KG1 (cell line): ENCODE data around the gene AKR1C2.
"Not testable (repeated sequence)": the region's sequence is repeated elsewhere in the genome, so short reads cannot be mapped to it uniquely, and the experiment has no call there.

ENCODE experiments used
- DNase-seq: peaks from one replicate; lab custom pipeline; 2025; lab: John Stamatoyannopoulos, UW

The AKR1C2 gene

GRCh38 chr10:5023177-5023805 is 19.6 kb upstream of the AKR1C2 start:
- DNase-seq: no peak

DNA sequence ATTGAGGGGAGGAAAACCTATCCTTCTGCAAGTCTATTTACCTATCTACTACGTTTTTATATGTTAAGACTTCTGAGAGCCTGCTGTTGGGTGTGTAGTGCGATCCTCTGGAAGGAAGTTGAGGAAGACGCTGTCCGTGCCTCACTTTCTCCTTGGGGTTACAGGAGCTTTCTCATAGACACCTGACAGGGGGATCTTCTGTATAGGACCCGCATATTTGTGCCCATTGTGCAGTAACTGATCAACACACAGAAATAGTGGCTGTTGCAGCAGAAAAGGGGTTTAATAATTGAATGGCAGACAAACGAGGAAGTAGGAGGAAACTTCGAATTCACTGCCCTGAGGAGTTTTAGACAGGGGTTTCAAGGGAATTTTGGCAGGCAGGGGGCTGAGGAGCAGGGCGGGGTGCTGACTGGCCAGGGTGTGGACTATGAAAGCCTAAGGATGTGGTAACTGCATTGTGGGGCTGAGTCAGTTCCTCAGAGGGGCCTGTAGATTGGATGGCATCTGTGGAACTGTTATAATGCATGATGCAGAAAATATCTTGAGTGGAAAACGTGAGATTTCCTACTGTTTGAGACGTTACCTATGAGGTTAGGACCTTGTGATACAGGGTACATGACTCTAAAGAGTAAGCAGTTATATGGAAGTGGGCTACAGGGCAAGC is 18.1 kb upstream of the AKR1C2 start:
- DNase-seq: not testable (repeated sequence)

- DNase-seq: not testable (repeated sequence)
Measured at GRCh38 chr10:5019770-5020612, 16.3 kb upstream of the AKR1C2 start.

DNA sequence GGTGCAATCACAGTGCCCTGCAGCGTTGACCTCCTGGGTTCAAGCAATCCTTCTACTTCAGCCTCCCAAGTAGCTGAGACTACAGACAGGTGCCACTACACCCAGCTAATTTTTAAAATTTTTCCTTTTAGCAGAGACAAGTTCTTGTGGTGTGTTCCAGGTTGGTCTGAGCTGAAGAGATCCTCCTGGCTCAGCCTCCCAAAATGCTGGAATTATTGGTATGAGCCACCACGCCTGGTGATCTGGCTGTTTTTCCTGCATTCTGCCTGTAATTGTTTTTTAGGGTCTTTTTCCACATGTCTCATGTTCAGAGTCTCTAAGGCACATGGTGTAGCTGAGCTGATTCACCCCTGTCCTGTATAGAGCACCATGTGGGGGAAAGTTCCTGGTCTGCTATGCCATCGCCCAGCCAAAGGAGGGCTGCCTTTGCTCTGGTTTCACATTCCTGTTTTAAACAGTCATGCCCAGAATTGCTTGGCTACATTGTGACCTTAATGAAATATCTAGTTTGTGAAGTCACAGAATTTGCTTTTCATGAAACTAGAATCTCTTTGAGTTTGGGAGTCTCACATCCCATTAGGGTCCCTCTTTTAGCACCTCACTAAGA is 15.1 kb upstream of the AKR1C2 start:
- not testable (repeated sequence) for DNase-seq

- DNase-seq: no peak
Measured at GRCh38 chr10:5018134-5018533, 14.5 kb upstream of the AKR1C2 start.

DNA sequence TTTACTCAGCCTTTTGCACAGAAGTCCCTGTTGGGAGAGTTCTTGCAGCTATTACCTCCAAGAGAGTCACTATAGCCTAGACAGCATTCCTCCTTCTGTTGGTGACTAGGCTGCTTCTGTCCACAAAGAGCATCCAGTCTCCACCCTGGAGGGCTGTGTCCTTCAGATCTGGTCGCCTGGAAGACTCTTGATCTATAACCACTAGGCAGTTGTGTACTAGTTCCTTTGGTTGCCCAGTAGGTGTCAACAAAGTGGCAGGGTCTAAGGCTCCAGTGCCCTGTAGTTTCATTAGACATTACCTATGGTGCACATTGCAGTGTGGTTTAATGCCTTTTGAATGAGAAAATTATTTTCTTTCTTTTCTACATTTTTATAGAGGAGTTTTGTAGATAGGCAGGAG is 11.3 kb upstream of the AKR1C2 start:
- no peak for DNase-seq

GRCh38 chr10:5014200-5014910 is 10.7 kb upstream of the AKR1C2 start:
- DNase-seq: not testable (repeated sequence)

- no peak for DNase-seq
Measured at GRCh38 chr10:5013385-5013784, 9.7 kb upstream of the AKR1C2 start.

DNA sequence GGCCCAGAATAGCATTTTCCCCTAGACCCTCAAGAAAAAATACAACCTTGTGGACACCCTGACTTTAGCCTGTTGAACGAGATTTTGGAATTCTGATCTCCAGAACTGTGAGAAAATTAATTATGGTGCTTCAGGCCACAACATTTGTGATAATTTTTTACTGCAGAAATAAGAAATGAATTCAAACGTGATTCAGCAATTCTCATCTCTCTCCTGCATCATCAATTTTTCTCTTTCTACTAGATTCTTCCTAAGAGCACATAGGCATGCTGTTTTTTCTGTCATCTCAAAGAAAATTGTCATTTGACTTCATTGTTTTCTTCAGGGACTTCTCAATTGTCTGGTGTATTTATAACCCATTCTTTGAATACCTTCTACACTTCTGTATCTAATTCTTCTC is 8.9 kb upstream of the AKR1C2 start:
- DNase-seq: no peak

DNA sequence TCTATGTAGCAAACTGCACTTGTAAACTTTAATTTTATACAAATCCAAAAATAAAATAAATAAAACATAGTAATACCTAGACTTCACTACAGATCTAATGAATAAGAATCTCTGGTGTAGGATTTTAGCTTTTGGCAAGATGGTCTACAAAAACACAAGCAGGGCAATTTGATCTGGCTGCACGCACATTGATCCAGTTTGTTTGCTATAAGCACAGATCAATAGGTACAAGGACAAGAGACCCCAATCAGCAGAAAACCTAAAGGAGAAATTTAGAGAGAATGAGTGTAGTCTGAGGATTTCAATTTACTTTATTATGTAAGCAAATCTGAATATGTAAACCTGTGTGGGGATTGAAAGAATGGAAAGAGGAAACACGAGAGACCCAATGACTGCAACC is 7.7 kb upstream of the AKR1C2 start:
- DNase-seq: not testable (repeated sequence)

GRCh38 chr10:5010043-5010442 is 6.4 kb upstream of the AKR1C2 start:
- not testable (repeated sequence) for DNase-seq

DNA sequence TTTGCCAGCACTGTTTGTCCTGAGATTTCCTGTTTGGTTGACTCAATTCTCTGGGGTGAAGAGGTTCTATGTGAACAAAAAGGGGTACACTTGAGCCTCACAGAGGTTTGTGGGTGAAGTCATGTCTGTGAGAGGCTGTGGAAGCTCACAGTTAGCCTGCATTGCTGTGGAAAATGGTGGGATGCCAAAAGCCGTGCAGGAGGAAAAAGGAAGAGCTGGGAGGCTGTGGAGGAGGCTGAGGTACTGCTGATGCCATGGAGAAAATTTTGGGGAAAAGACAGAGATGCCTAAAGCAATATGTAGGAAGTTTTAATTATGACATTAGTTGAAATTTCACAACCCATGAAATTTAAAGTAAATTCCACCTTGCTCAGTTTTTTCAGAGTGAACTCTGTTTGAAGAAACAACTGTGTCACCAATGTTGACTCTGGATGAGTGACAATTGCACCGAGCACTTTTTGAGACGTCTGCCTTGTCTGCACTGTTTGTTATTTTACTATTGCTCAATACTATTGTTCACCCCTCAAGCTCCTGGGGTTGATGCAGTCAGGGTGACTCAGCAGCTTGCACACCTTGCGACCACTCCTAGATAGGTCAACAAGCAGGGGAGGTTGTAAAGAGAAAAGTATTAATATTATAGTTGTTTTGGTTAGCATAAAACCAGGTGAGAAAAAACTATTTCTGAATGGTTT is 5.3 kb upstream of the AKR1C2 start:
- DNase-seq: not testable (repeated sequence)

DNA sequence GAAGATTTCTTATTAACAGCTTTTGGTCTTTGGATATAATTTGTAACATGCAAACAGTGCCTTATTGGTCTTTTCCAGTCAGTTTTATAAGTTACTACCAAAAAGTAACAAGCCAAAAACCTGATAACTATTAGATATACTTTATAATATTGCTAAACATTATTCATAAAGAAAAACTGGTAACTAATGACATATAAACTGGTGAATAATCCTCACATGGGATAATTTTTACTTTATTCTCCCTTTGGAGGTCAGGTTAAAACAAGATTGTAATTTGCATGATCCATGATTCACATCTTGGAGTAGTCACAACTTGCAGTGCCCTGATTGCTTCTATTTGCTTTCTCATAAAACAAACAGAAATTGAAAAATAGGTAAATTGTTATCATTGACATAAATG is 844 bp upstream of the AKR1C2 start:
- not testable (repeated sequence) for DNase-seq

GRCh38 chr10:5004030-5004385 is 351 bp upstream of the AKR1C2 start:
- not testable (repeated sequence) for DNase-seq

DNA sequence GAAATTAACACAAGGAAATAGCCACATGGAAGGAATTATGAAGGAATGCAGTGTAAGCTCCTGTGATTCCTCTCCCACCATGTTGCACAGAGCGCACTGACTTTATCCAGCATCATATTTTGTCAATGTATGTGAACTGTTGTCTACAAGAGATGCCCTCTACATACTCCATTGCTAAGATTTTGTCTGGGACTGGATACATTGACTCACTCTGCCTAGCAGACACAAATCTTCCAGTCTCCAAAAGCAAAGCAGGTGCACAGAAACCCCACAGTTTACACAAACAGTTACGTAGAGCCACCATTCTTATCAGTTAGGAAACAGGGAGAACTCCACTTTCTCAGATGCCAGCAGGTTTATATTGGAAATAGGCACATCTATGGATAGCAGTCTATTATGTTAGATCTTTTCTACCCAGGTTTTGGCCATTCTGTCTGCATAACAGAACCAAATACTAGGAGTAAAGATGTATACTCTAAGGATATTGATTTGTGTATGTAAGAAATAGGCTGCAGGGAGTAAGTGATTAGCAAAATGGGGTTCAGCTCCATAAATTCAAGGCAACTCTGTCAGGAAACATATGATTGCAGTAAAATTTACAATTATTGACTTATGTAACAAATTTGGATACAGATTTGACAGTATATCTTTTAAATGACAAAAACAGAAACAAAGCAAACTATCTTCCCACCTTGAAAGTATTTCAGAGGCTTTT is 1.5 kb downstream of the AKR1C2 start:
- DNase-seq: no peak

- no peak for DNase-seq
Measured at GRCh38 chr10:4998671-4999070, 5.0 kb downstream of the AKR1C2 start.

DNA sequence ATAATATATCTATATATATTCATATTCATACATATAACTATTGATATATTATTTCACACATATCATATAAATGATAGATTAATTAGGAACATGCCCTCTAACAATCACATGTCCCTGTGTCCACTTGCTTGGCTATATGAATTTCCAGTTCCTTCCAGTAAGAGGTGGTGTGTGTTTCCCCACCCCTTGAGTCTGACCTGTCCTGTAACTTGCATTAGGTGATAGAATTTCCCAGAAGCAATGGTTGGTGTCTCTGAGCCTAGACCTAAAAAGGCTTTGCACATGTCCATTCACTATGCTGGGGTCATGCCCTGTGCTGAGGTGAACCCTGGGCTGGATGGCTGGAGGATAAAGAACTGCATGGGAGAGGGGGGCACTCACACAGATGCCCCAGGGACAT is 9.4 kb downstream of the AKR1C2 start:
- not testable (repeated sequence) for DNase-seq

- not testable (repeated sequence) for DNase-seq
Measured at GRCh38 chr10:4992564-4992963, 11.1 kb downstream of the AKR1C2 start.

GRCh38 chr10:4991463-4991862 is 12.2 kb downstream of the AKR1C2 start:
- not testable (repeated sequence) for DNase-seq

DNA sequence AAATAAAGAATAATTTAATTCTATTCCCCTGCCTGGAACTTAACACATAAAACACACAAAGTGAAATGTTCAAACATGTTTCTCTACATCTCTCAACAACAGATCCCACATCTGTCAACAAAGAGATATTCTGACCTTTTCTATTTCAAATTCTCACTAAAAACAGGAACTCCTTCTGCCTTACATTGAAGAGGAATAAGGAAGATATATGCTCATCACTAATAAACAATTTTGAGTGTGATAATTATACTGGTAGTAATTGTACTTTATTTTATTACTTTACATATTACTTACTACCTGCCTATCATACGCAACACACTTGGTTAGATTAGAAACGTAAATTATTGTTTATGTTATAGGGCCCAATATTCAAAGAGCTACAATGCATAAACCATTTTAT is 13.4 kb downstream of the AKR1C2 start:
- DNase-seq: no peak
